Prostate gland (tissue), 2 donors: ENCODE data around the gene LDAH.

Experiments used
- CTCF ChIP-seq, 4 experiments: fragments of 200-600 bp in 2 of 4; fragments of 450-650 bp in 2 of 4; sonication (generic) in 2 of 4; IDR thresholded peaks; 1 replicate in 3 of 4; 2 replicates in 1 of 4; pipeline ENCODE4 v1.5.1; 2016 to 2019; ENCODE audit warnings: antibody characterized with exemption in 4 of 4, mild to moderate bottlenecking in 2 of 4, moderate library complexity in 2 of 4
- POLR2A ChIP-seq: fragments of 450-650 bp; IDR thresholded peaks from one replicate; pipeline ENCODE4 v1.6.1; 2016; ENCODE audit warnings: antibody characterized with exemption, mild to moderate bottlenecking

- no peak for TF ChIP-seq CTCF (IDR thresholded peaks at IDR 0.05)
- no peak for TF ChIP-seq POLR2A
These were observed 138.3 kb downstream of the LDAH start for GRCh38 chr2:20684581-20685063.
